GM12891 (cell line): Measurements from ENCODE around the gene MGAM2.

Experiments used
- PAX5 ChIP-seq: IDR thresholded peaks from 2 replicates; pipeline ENCODE4 v1.6.1; 2011; ENCODE audit warnings: low read length, moderate library complexity, mild to moderate bottlenecking; ENCODE audit not compliant: insufficient read depth, severe bottlenecking
- POLR2A ChIP-seq: IDR thresholded peaks from 2 replicates; pipeline ENCODE4 v1.6.1; 2011; ENCODE audit warnings: low read depth, low read length, control low read depth
- POLR2AphosphoS5 ChIP-seq: IDR thresholded peaks from 2 replicates; pipeline ENCODE4 v1.6.1; 2011; ENCODE audit warnings: low read depth, low read length, control low read depth
- POU2F2 ChIP-seq: IDR thresholded peaks from 2 replicates; pipeline ENCODE4 v1.6.1; 2011; ENCODE audit warnings: low read depth, mild to moderate bottlenecking, control low read depth, low read length, moderate library complexity
- TAF1 ChIP-seq: IDR thresholded peaks from 2 replicates; pipeline ENCODE4 v1.6.1; 2011; ENCODE audit warnings: low read depth, low read length, control low read depth

GRCh38 chr7:142100634-142101033 is 10.9 kb upstream of the MGAM2 start:
- no peak for TF ChIP-seq POLR2A
- TF ChIP-seq TAF1 = no peak
- TF ChIP-seq PAX5 = no peak
- TF ChIP-seq POLR2AphosphoS5 = no peak
- no peak for TF ChIP-seq POU2F2
